Activated T-cell treated with anti-CD3 and anti-CD28 coated beads, Interleukin-2, amount 50 U/mL, for 24 hours (primary cell): ENCODE results near the gene PRKAG2.

ENCODE experiments used
- DNase-seq: peaks from one replicate; pipeline ENCODE4 v3.0.0-alpha.2; 2020
- H3K27ac Mint-ChIP-seq: 2 replicates; pipeline ENCODE4 v1.8.0; 2020; ENCODE audit warnings: mild to moderate bottlenecking, mixed read lengths
- H3K27me3 Mint-ChIP-seq: 2 replicates; pipeline ENCODE4 v1.8.0; 2020; ENCODE audit warnings: mixed read lengths
- H3K36me3 Mint-ChIP-seq: 2 replicates; pipeline ENCODE4 v1.8.0; 2020; ENCODE audit warnings: low read depth, mixed read lengths
- H3K4me1 Mint-ChIP-seq: 2 replicates; pipeline ENCODE4 v1.8.0; 2020; ENCODE audit warnings: low read depth, mixed read lengths
- H3K4me3 Mint-ChIP-seq: 2 replicates; pipeline ENCODE4 v1.8.0; 2020; ENCODE audit warnings: mild to moderate bottlenecking, moderate library complexity, mixed read lengths
- H3K9me3 Mint-ChIP-seq: 2 replicates; pipeline ENCODE4 v1.8.0; 2020; ENCODE audit warnings: mixed read lengths

Gene PRKAG2

GRCh38 chr7:151678227-151678604 is 198.7 kb downstream of the PRKAG2 start:
- H3K27ac Mint-ChIP-seq: peak overlapping the region; percentile 0
- H3K9me3 Mint-ChIP-seq: no peaks in the 10 kb centered on the region
- no peak for DNase-seq
- peaks cover 14% of the 10 kb centered on the region for H3K36me3 Mint-ChIP-seq
- H3K4me3 Mint-ChIP-seq: no peak overlapping the region
- H3K4me1 Mint-ChIP-seq: peaks cover 26% of the 10 kb centered on the region
- no peaks in the 10 kb centered on the region for H3K27me3 Mint-ChIP-seq

GRCh38 chr7:151677581-151678226 is 199.2 kb downstream of the PRKAG2 start:
- Mint-ChIP-seq H3K27ac (no peak overlapping the region), H3K4me1 (peaks cover 26% of the 10 kb centered on the region), H3K27me3 (no peaks in the 10 kb centered on the region), H3K4me3 (no peak overlapping the region), H3K36me3 (peaks cover 16% of the 10 kb centered on the region), H3K9me3 (no peaks in the 10 kb centered on the region)
- DNase-seq: no peak

- Mint-ChIP-seq H3K36me3 (peaks cover 17% of the 10 kb centered on the region), H3K4me1 (peaks cover 25% of the 10 kb centered on the region), H3K9me3 (no peaks in the 10 kb centered on the region)
These were observed 200.2 kb downstream of the PRKAG2 start for GRCh38 chr7:151676759-151677158.

GRCh38 chr7:151675196-151675920 is 201.6 kb downstream of the PRKAG2 start:
- Mint-ChIP-seq H3K27me3 (no peaks in the 10 kb centered on the region), H3K9me3 (no peaks in the 10 kb centered on the region), H3K27ac (no peak overlapping the region), H3K36me3 (peaks cover 21% of the 10 kb centered on the region), H3K4me1 (peaks cover 20% of the 10 kb centered on the region), H3K4me3 (no peak overlapping the region)
- DNase-seq: no peak

More at GRCh38 chr7:151676759-151677158, 200.2 kb downstream of the PRKAG2 start:
- Mint-ChIP-seq H3K27ac (no peak overlapping the region), H3K4me3 (no peak overlapping the region), H3K27me3 (no peaks in the 10 kb centered on the region)
- no peak for DNase-seq

- H3K27me3 Mint-ChIP-seq: no peaks in the 10 kb centered on the region
- no peaks in the 10 kb centered on the region for H3K9me3 Mint-ChIP-seq
- no peak for DNase-seq
- peaks cover 25% of the 10 kb centered on the region for H3K36me3 Mint-ChIP-seq
- no peak overlapping the region for H3K27ac Mint-ChIP-seq
- peaks cover 11% of the 10 kb centered on the region for H3K4me1 Mint-ChIP-seq
- no peak overlapping the region for H3K4me3 Mint-ChIP-seq
These were observed 202.6 kb downstream of the PRKAG2 start for GRCh38 chr7:151674161-151674920.

GRCh38 chr7:151673216-151673615 is 203.7 kb downstream of the PRKAG2 start:
- Mint-ChIP-seq H3K9me3 (no peaks in the 10 kb centered on the region), H3K36me3 (peaks cover 33% of the 10 kb centered on the region), H3K27me3 (no peaks in the 10 kb centered on the region), H3K27ac (no peak overlapping the region), H3K4me1 (peaks cover 2% of the 10 kb centered on the region), H3K4me3 (no peak overlapping the region)
- DNase-seq: no peak

GRCh38 chr7:151672716-151673115 is 204.2 kb downstream of the PRKAG2 start:
- Mint-ChIP-seq H3K4me1 (peaks cover 1% of the 10 kb centered on the region), H3K27ac (no peak overlapping the region), H3K27me3 (no peaks in the 10 kb centered on the region), H3K4me3 (no peak overlapping the region), H3K9me3 (no peaks in the 10 kb centered on the region), H3K36me3 (peaks cover 36% of the 10 kb centered on the region)
- no peak for DNase-seq

GRCh38 chr7:151671514-151671913 is 205.4 kb downstream of the PRKAG2 start:
- H3K27ac Mint-ChIP-seq: no peak overlapping the region
- no peak overlapping the region for H3K4me3 Mint-ChIP-seq
- H3K4me1 Mint-ChIP-seq: no peaks in the 10 kb centered on the region
- H3K9me3 Mint-ChIP-seq: no peaks in the 10 kb centered on the region
- DNase-seq: no peak
- H3K36me3 Mint-ChIP-seq: peaks cover 44% of the 10 kb centered on the region
- H3K27me3 Mint-ChIP-seq: no peaks in the 10 kb centered on the region

GRCh38 chr7:151669762-151670161 is 207.2 kb downstream of the PRKAG2 start:
- Mint-ChIP-seq H3K36me3 (peaks cover 38% of the 10 kb centered on the region), H3K4me1 (no peaks in the 10 kb centered on the region), H3K9me3 (no peaks in the 10 kb centered on the region), H3K27ac (no peak overlapping the region), H3K4me3 (no peak overlapping the region), H3K27me3 (no peaks in the 10 kb centered on the region)
- DNase-seq: no peak

- Mint-ChIP-seq H3K36me3 (peaks cover 28% of the 10 kb centered on the region), H3K4me3 (no peak overlapping the region)
These were observed 210.0 kb downstream of the PRKAG2 start for GRCh38 chr7:151666886-151667285.

GRCh38 chr7:151665368-151665767 is 211.5 kb downstream of the PRKAG2 start:
- Mint-ChIP-seq H3K4me3 (no peak overlapping the region), H3K27ac (no peak overlapping the region), H3K9me3 (no peaks in the 10 kb centered on the region), H3K36me3 (peaks cover 23% of the 10 kb centered on the region), H3K27me3 (no peaks in the 10 kb centered on the region), H3K4me1 (no peaks in the 10 kb centered on the region)
- no peak for DNase-seq

More at GRCh38 chr7:151666886-151667285, 210.0 kb downstream of the PRKAG2 start:
- H3K9me3 Mint-ChIP-seq: no peaks in the 10 kb centered on the region
- no peaks in the 10 kb centered on the region for H3K27me3 Mint-ChIP-seq
- H3K27ac Mint-ChIP-seq: no peak overlapping the region
- H3K4me1 Mint-ChIP-seq: no peaks in the 10 kb centered on the region
- DNase-seq: no peak

GRCh38 chr7:151664268-151664667 is 212.6 kb downstream of the PRKAG2 start:
- Mint-ChIP-seq H3K27me3 (no peaks in the 10 kb centered on the region), H3K4me1 (no peaks in the 10 kb centered on the region), H3K4me3 (no peak overlapping the region), H3K27ac (no peak overlapping the region), H3K36me3 (peaks cover 18% of the 10 kb centered on the region), H3K9me3 (no peaks in the 10 kb centered on the region)
- DNase-seq: no peak

- no peak for DNase-seq
- H3K27me3 Mint-ChIP-seq: no peaks in the 10 kb centered on the region
- no peaks in the 10 kb centered on the region for H3K9me3 Mint-ChIP-seq
- H3K4me1 Mint-ChIP-seq: no peaks in the 10 kb centered on the region
- no peak overlapping the region for H3K4me3 Mint-ChIP-seq
- no peak overlapping the region for H3K27ac Mint-ChIP-seq
- H3K36me3 Mint-ChIP-seq: peaks cover 12% of the 10 kb centered on the region
These were observed 213.4 kb downstream of the PRKAG2 start for GRCh38 chr7:151663382-151664100.

- DNase-seq: no peak
- no peak overlapping the region for H3K27ac Mint-ChIP-seq
- no peak overlapping the region for H3K4me3 Mint-ChIP-seq
- H3K36me3 Mint-ChIP-seq: peaks cover 4% of the 10 kb centered on the region
- no peaks in the 10 kb centered on the region for H3K9me3 Mint-ChIP-seq
- no peaks in the 10 kb centered on the region for H3K27me3 Mint-ChIP-seq
- H3K4me1 Mint-ChIP-seq: no peaks in the 10 kb centered on the region
These were observed 214.6 kb downstream of the PRKAG2 start for GRCh38 chr7:151662251-151662826.
